Mesenchymal stem cell (in vitro differentiated cells and primary cell): ENCODE results near the gene ARMH3.

ENCODE experiments used
- DNase-seq: peaks from one replicate; pipeline ENCODE4 v3.0.0-alpha.2; 2013
- H2AFZ ChIP-seq: one replicate; pipeline ENCODE4 v1.6.1; 2013; ENCODE audit warnings: low read depth, mild to moderate bottlenecking, control low read depth, inconsistent platforms, low read length, moderate library complexity
- H2AK5ac ChIP-seq: 2 replicates; pipeline ENCODE4 v1.6.1; 2013; ENCODE audit warnings: low read length, moderate library complexity, mild to moderate bottlenecking, inconsistent platforms; ENCODE audit not compliant: severe bottlenecking
- H2BK120ac ChIP-seq: one replicate; pipeline ENCODE4 v1.6.1; 2013; ENCODE audit warnings: low read depth, mild to moderate bottlenecking, inconsistent platforms, low read length, moderate library complexity
- H2BK12ac ChIP-seq, 2 experiments: one replicate each; pipeline ENCODE4 v1.6.1; 2013; ENCODE audit warnings: inconsistent platforms in 2 of 2, low read length in 2 of 2, mild to moderate bottlenecking in 2 of 2, moderate library complexity in 2 of 2, control low read depth in 1 of 2
- H2BK15ac ChIP-seq: one replicate; pipeline ENCODE4 v1.6.1; 2013; ENCODE audit warnings: mild to moderate bottlenecking, low read depth, inconsistent platforms; ENCODE audit not compliant: poor library complexity, severe bottlenecking
- H2BK5ac ChIP-seq: 2 replicates; pipeline ENCODE4 v1.6.1; 2013; ENCODE audit warnings: low read depth, mild to moderate bottlenecking, low read length, control low read depth, inconsistent platforms; ENCODE audit not compliant: poor library complexity, severe bottlenecking
- H3K14ac ChIP-seq, 2 experiments: one replicate each; pipeline ENCODE4 v1.6.1; 2013; ENCODE audit warnings: inconsistent platforms in 2 of 2, low read length in 2 of 2, control low read depth in 1 of 2, mild to moderate bottlenecking in 1 of 2, moderate library complexity in 1 of 2
- H3K18ac ChIP-seq, 2 experiments: one replicate each; pipeline ENCODE4 v1.6.1; 2013; ENCODE audit warnings: inconsistent platforms in 2 of 2, low read length in 2 of 2, control low read depth in 1 of 2, low read depth in 1 of 2, mild to moderate bottlenecking in 1 of 2
- H3K23ac ChIP-seq, 2 experiments: one replicate each; pipeline ENCODE4 v1.6.1; 2013; ENCODE audit warnings: inconsistent platforms in 2 of 2, low read length in 2 of 2, mild to moderate bottlenecking in 2 of 2, moderate library complexity in 2 of 2, control low read depth in 1 of 2
- H3K27ac ChIP-seq: 2 replicates; pipeline ENCODE4 v1.5.1; 2013; ENCODE audit warnings: mild to moderate bottlenecking, moderate library complexity, low read length, control low read depth, inconsistent platforms; ENCODE audit not compliant: poor library complexity, severe bottlenecking
- H3K27me3 ChIP-seq, 2 experiments: 2 replicates each; pipeline versions ENCODE4 v1.6.1 to v1.7.0; 2013; ENCODE audit warnings: low read length in 2 of 2, mild to moderate bottlenecking in 2 of 2, moderate library complexity in 2 of 2, control low read depth in 1 of 2, inconsistent platforms in 1 of 2; ENCODE audit not compliant: control insufficient read depth in 1 of 2, insufficient read depth in 1 of 2
- H3K36me3 ChIP-seq, 2 experiments: 2 replicates each; pipeline versions ENCODE4 v1.6.1 to v1.7.0; 2013; ENCODE audit warnings: low read length in 2 of 2, control low read depth in 1 of 2, inconsistent platforms in 1 of 2, low read depth in 1 of 2, mild to moderate bottlenecking in 1 of 2; ENCODE audit not compliant: insufficient read depth in 2 of 2, control insufficient read depth in 1 of 2
- H3K4ac ChIP-seq, 2 experiments: one replicate each; pipeline ENCODE4 v1.6.1; 2013; ENCODE audit warnings: inconsistent platforms in 2 of 2, low read length in 2 of 2, mild to moderate bottlenecking in 2 of 2, moderate library complexity in 2 of 2, control low read depth in 1 of 2, low read depth in 1 of 2
- H3K4me1 ChIP-seq: 2 replicates; pipeline ENCODE4 v1.6.1; 2013; ENCODE audit warnings: low read depth, low read length, control low read depth; ENCODE audit not compliant: control insufficient read depth, insufficient read depth
- H3K4me2 ChIP-seq: 2 replicates; pipeline ENCODE4 v1.6.1; 2013; ENCODE audit warnings: low read length, mild to moderate bottlenecking, inconsistent platforms; ENCODE audit not compliant: poor library complexity, severe bottlenecking
- H3K4me3 ChIP-seq, 2 experiments: 2 replicates each; pipeline versions ENCODE4 v1.5.1 to v1.7.0; 2013; ENCODE audit warnings: low read length in 2 of 2, mild to moderate bottlenecking in 2 of 2, control low read depth in 1 of 2, low read depth in 1 of 2; ENCODE audit not compliant: insufficient read depth in 1 of 2
- H3K79me1 ChIP-seq: replicated peaks from 2 replicates; pipeline ENCODE4 v1.6.1; 2013; ENCODE audit warnings: mild to moderate bottlenecking, control low read depth, low read length, inconsistent platforms; ENCODE audit not compliant: poor library complexity, severe bottlenecking
- H3K9ac ChIP-seq: 2 replicates; pipeline ENCODE4 v1.7.0; 2013; ENCODE audit warnings: mild to moderate bottlenecking, low read length, moderate library complexity
- H3K9me3 ChIP-seq: 2 replicates; pipeline ENCODE4 v1.7.0; 2013; ENCODE audit warnings: mild to moderate bottlenecking, low read length; ENCODE audit not compliant: control insufficient read depth
- H4K8ac ChIP-seq: one replicate; pipeline ENCODE4 v1.6.1; 2013; ENCODE audit warnings: inconsistent platforms, mild to moderate bottlenecking, low read length, moderate library complexity
- H4K91ac ChIP-seq: one replicate; pipeline ENCODE4 v1.6.1; 2013; ENCODE audit warnings: mild to moderate bottlenecking, low read length, inconsistent platforms
- WGBS: methylation state at CpG from one replicate; pipeline ENCODE4 v1.1.7; 2013; ENCODE audit warnings: mixed read lengths; 5-methylcytosine and 5-hydroxymethylcytosine counted together

The ARMH3 gene

DNA sequence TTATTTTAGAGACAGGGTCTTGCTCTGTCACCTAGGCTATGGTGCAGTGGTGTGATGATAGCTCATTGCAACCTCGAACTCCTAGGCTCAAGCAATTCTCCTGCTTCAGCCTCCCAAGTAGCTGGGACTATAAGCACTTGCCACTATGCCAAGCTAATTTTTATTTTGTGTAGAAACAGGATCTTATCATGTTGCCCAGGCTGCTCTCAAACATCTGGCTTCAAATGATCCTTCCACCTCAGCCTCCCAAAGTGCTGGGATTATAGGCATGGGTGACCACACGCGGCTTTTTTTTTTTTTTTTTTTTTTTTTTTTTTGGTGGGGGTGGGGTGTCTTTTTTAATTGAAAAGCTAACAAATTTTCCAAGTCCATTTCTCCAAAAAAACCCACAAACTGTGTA is 27.6 kb upstream of the ARMH3 start:
- Histone ChIP-seq H2BK12ac (no peak overlapping the region), H2BK15ac (no peak overlapping the region), H2BK5ac (no peak overlapping the region), H2AFZ (no peak overlapping the region), H3K23ac (no peak overlapping the region), H3K4me1 (no peaks in the 10 kb centered on the region), H3K4me3 (no peak overlapping the region), H3K9ac (no peak overlapping the region), H3K9me3 (no peaks in the 10 kb centered on the region), H4K91ac (no peak overlapping the region), H3K18ac (no peak overlapping the region), H3K27ac (no peak overlapping the region), H3K27me3 (peaks cover 2 to 5% of the 10 kb centered on the region in 2 experiments), H2BK120ac (no peak overlapping the region), H3K79me1 (no peaks in the 10 kb centered on the region), H3K4ac (no peak overlapping the region), H3K36me3 (no peaks in the 10 kb centered on the region), H2AK5ac (no peak overlapping the region), H4K8ac (no peak overlapping the region), H3K14ac (no peak overlapping the region), H3K4me2 (no peak overlapping the region)
- WGBS: 80% methylated on average over 1 of the region's 3 CpGs
- DNase-seq: no peak

DNA sequence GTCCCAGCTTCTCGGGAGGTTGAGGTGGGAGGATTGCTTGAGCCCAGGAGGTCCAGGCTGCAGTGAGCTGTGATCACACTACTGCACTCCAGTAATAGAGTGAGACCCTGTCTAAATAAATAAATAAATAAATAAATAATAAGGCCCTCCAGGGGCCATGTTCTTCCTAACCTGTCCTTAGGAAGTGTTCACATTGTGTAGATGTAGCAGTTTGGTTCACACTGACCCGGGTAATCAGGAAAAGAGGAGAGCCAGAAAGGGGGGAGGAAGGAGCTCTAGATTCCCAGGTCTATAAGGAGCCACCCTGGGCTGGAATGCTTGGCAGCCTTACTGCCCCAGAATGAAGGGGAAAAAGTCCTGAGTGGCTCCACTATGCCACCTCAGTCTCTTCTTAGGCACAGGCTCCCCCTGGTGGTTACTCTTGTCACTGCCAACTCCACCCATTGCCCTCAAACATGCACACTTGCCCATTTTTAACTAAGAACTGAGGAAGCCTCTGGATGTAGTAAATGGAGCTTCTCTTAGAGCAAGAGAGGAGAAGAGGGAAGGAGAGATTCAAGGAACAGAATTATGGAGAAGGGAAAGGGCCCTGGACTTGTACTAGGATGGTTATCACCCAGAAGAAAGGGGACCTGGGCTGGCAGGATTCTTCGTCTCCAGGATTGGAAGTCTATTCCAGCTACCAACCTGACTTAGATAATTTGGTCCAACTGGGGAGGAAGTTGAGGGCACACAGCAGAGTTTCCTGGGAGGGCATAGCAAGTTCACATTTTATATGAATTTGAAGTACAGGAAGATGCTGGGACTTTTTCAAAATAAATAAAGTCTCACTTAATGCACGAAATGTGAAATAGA is 16.9 kb upstream of the ARMH3 start:
- H3K36me3 ChIP-seq: peaks cover 17 to 23% of the 10 kb centered on the region in 2 experiments
- no peaks in the 10 kb centered on the region for H3K27me3 ChIP-seq
- H2BK5ac ChIP-seq: no peak overlapping the region
- no peak overlapping the region for H3K18ac ChIP-seq
- no peak overlapping the region for H3K23ac ChIP-seq
- H3K9ac ChIP-seq: no peak overlapping the region
- H3K9me3 ChIP-seq: no peaks in the 10 kb centered on the region
- no peak overlapping the region for H2BK12ac ChIP-seq
- peaks cover 21% of the 10 kb centered on the region for H3K79me1 ChIP-seq
- no peaks in the 10 kb centered on the region for H3K4me1 ChIP-seq
- H2BK120ac ChIP-seq: no peak overlapping the region
- 88% methylated on average over 3 of the region's 4 CpGs for WGBS
- H3K27ac ChIP-seq: no peak overlapping the region
- H2AFZ ChIP-seq: no peak overlapping the region
- no peak overlapping the region for H3K4me2 ChIP-seq
- H4K8ac ChIP-seq: no peak overlapping the region
- H2AK5ac ChIP-seq: no peak overlapping the region
- H2BK15ac ChIP-seq: no peak overlapping the region
- DNase-seq: peak; percentile 77
- H3K14ac ChIP-seq: no peak overlapping the region
- H3K4me3 ChIP-seq: no peak overlapping the region
- H3K4ac ChIP-seq: no peak overlapping the region
- no peak overlapping the region for H4K91ac ChIP-seq

DNA sequence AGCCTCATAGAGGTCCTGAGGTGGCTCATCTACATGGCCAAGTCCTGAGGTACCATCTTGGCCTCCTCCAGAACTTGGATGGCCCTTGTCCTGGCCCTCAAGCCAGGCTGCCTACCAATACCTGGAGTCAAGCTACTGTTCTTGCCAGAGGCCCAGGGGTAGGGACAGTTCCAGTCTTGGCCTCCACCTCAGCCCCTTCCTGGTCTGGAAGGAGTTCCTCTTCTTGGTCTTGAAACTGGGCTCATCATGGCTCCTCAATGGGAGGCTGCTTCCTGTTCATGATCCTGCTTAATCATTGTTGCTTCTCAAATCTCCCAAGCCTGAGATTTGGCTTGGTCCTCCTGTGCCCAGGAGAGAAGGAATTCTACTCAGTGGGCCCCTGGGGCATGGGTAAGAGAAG is 13.1 kb upstream of the ARMH3 start:
- H3K36me3 ChIP-seq: peaks cover 25 to 39% of the 10 kb centered on the region in 2 experiments
- no peak overlapping the region for H3K9ac ChIP-seq
- H2AK5ac ChIP-seq: no peak overlapping the region
- no peak overlapping the region for H4K91ac ChIP-seq
- H3K14ac ChIP-seq: no peak overlapping the region
- H3K4me2 ChIP-seq: no peak overlapping the region
- no peak for DNase-seq
- no peak overlapping the region for H3K4ac ChIP-seq
- H2BK5ac ChIP-seq: no peak overlapping the region
- no peak overlapping the region for H3K27ac ChIP-seq
- H3K27me3 ChIP-seq: no peaks in the 10 kb centered on the region
- H3K23ac ChIP-seq: no peak overlapping the region
- H2AFZ ChIP-seq: no peak overlapping the region
- no peak overlapping the region for H4K8ac ChIP-seq
- peaks cover 37% of the 10 kb centered on the region for H3K79me1 ChIP-seq
- peaks cover 19% of the 10 kb centered on the region for H3K4me1 ChIP-seq
- H3K18ac ChIP-seq: no peak overlapping the region
- H3K9me3 ChIP-seq: no peaks in the 10 kb centered on the region
- H2BK120ac ChIP-seq: no peak overlapping the region
- H2BK15ac ChIP-seq: no peak overlapping the region
- no peak overlapping the region for H3K4me3 ChIP-seq
- H2BK12ac ChIP-seq: no peak overlapping the region

DNA sequence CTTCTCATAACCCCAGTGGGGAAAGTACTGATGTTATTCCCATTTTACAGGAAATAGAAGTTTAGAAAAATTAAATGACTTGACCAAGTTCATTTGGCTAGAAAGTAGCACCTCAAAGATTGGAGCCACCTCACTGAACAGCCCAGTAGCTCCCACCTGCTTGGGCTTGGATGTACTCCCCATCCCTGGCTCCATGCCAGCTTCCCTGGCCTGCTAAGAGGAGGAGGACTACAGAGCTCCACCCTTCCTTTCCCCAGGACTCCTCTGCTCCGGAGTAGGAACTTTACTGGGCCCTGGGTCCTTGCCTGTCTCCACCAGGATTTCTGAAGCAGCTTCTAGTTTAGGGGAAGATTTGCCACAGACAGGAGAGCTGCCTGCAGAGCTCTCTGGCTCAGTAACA is 12.2 kb upstream of the ARMH3 start:
- no peak overlapping the region for H2BK15ac ChIP-seq
- no peak overlapping the region for H2BK12ac ChIP-seq
- H3K9ac ChIP-seq: no peak overlapping the region
- H3K27ac ChIP-seq: no peak overlapping the region
- peaks cover 37% of the 10 kb centered on the region for H3K79me1 ChIP-seq
- H2BK5ac ChIP-seq: no peak overlapping the region
- no peak overlapping the region for H3K18ac ChIP-seq
- H4K8ac ChIP-seq: no peak overlapping the region
- H2BK120ac ChIP-seq: no peak overlapping the region
- no peak overlapping the region for H3K4me3 ChIP-seq
- peaks cover 25 to 39% of the 10 kb centered on the region in 2 experiments for H3K36me3 ChIP-seq
- no peak overlapping the region for H3K4ac ChIP-seq
- no peak overlapping the region for H2AK5ac ChIP-seq
- H3K27me3 ChIP-seq: no peaks in the 10 kb centered on the region
- WGBS: 90% methylated on average over 1 of the region's 1 CpG
- no peak overlapping the region for H4K91ac ChIP-seq
- DNase-seq: no peak
- no peaks in the 10 kb centered on the region for H3K9me3 ChIP-seq
- H3K4me1 ChIP-seq: peaks cover 19% of the 10 kb centered on the region
- no peak overlapping the region for H3K4me2 ChIP-seq
- H2AFZ ChIP-seq: no peak overlapping the region
- H3K14ac ChIP-seq: no peak overlapping the region
- no peak overlapping the region for H3K23ac ChIP-seq
